Measurements from ENCODE around the gene DAPK1.
"Not testable (repeated sequence)": the region's sequence is repeated elsewhere in the genome, so short reads cannot be mapped to it uniquely, and the experiment has no call there.

DAPK1 gene

GRCh38 chr9:87741891-87742290 lies 244.2 kb downstream of the DAPK1 start:
- no peak for DNase-seq (ENCODE audit: low read depth)

GRCh38 chr9:87742813-87743428 lies 245.3 kb downstream of the DAPK1 start:
- DNase-seq (ENCODE audit: low read depth), result no peak

- DNase-seq (ENCODE audit: low read depth), result not testable (repeated sequence)
Measured at GRCh38 chr9:87744247-87744646, 246.6 kb downstream of the DAPK1 start.

GRCh38 chr9:87746186-87746585 lies 248.5 kb downstream of the DAPK1 start:
- no peak for DNase-seq (ENCODE audit: low read depth)

- DNase-seq (ENCODE audit: low read depth), result no peak
Measured at GRCh38 chr9:87748881-87749280, 251.2 kb downstream of the DAPK1 start.

- no peak for DNase-seq (ENCODE audit: low read depth)
Measured at GRCh38 chr9:87749335-87750035, 251.8 kb downstream of the DAPK1 start.

- no peak for DNase-seq (ENCODE audit: low read depth)
Measured at GRCh38 chr9:87750726-87751125, 253.1 kb downstream of the DAPK1 start.

GRCh38 chr9:87751423-87751822 lies 253.8 kb downstream of the DAPK1 start:
- no peak for DNase-seq (ENCODE audit: low read depth)

GRCh38 chr9:87751868-87752267 lies 254.2 kb downstream of the DAPK1 start:
- no peak for DNase-seq (ENCODE audit: low read depth)

GRCh38 chr9:87753313-87753712 lies 255.6 kb downstream of the DAPK1 start:
- no peak for DNase-seq (ENCODE audit: low read depth)

Data from activated T-cell treated with anti-CD3 and anti-CD28 coated beads for 1 hour (primary cell).